ENCODE results near the gene SNX3. TPM values are rescaled to one million over a fixed set of nuclear protein-coding genes. Genes with fewer than 3 reads are reported as not detected.

Gene SNX3
- total RNA-seq, 4 donors from 2014 or later: 80.9 to 97.4 (median 96.6) TPM

DNA sequence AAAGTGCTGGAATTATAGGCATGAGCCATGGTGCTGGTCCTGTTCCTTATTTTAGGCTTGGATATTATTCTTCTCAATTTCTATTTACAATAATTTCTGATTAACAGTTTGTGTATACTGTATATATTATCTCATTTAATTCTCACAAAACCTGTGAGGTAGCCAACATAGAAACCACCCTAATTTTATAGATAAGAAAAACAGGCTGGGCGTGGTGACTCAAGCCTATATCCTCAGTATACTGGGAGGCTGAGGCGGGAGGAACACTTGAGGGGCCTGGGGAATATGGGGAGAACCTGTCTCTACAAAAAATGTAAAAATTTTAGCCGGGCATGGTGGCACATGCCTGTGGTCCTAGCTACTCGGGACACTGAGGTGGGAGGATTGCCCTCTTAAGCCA lies 30.3 kb upstream of the SNX3 start:
- H3K27ac ChIP-seq: no peak overlapping the region
- H3K36me3 ChIP-seq: no peaks in the 10 kb centered on the region
- no peak for DNase-seq (ENCODE audit: low spot score in 2 of 2)
- TF ChIP-seq POLR2A (IDR thresholded peaks at IDR 0.05) (no peak), POLR2AphosphoS5 (IDR thresholded peaks at IDR 0.05) (no peak), EP300 (IDR thresholded peaks at IDR 0.05) (no peak)
- TF ChIP-seq, protein P1, sequence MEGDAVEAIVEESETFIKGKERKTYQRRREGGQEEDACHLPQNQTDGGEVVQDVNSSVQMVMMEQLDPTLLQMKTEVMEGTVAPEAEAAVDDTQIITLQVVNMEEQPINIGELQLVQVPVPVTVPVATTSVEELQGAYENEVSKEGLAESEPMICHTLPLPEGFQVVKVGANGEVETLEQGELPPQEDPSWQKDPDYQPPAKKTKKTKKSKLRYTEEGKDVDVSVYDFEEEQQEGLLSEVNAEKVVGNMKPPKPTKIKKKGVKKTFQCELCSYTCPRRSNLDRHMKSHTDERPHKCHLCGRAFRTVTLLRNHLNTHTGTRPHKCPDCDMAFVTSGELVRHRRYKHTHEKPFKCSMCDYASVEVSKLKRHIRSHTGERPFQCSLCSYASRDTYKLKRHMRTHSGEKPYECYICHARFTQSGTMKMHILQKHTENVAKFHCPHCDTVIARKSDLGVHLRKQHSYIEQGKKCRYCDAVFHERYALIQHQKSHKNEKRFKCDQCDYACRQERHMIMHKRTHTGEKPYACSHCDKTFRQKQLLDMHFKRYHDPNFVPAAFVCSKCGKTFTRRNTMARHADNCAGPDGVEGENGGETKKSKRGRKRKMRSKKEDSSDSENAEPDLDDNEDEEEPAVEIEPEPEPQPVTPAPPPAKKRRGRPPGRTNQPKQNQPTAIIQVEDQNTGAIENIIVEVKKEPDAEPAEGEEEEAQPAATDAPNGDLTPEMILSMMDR (IDR thresholded peaks at IDR 0.05): no peak
- WGBS: 87% methylated on average over 4 of the region's 4 CpGs
- H3K27me3 ChIP-seq: no peaks in the 10 kb centered on the region
- peaks cover 8% of the 10 kb centered on the region for H3K4me1 ChIP-seq
- no peaks in the 10 kb centered on the region for H3K9me3 ChIP-seq
- no peak overlapping the region for H3K4me3 ChIP-seq

DNA sequence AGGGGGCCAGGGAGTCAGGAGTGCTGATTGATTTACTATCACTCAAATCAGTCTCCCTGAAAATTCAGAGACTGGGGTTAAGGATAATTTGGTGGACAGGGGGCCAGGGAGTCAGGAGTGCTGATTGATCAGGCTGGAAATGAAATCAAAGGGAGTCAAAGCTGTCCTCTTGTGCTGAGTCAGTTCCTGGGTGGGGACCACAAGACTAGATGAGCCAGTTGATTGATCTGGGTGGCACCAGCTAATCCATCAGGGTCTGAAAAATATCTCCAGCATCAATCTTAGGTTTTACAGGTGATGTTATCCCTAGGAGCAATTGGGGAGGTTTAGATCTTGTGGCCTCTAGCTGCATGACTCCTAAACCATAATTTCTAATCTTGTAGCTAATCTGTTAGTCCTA lies 27.9 kb upstream of the SNX3 start:
- Histone ChIP-seq H3K36me3 (no peaks in the 10 kb centered on the region), H3K4me1 (no peaks in the 10 kb centered on the region), H3K4me3 (no peak overlapping the region), H3K27me3 (no peaks in the 10 kb centered on the region), H3K9me3 (no peaks in the 10 kb centered on the region), H3K27ac (no peak overlapping the region)
- no peak for TF ChIP-seq POLR2AphosphoS5 (IDR thresholded peaks at IDR 0.05)
- no peak for TF ChIP-seq EP300 (IDR thresholded peaks at IDR 0.05)
- no peak for TF ChIP-seq POLR2A (IDR thresholded peaks at IDR 0.05)
- TF ChIP-seq, protein P1 (IDR thresholded peaks at IDR 0.05): no peak
- no peak for DNase-seq (ENCODE audit: low spot score in 2 of 2)

DNA sequence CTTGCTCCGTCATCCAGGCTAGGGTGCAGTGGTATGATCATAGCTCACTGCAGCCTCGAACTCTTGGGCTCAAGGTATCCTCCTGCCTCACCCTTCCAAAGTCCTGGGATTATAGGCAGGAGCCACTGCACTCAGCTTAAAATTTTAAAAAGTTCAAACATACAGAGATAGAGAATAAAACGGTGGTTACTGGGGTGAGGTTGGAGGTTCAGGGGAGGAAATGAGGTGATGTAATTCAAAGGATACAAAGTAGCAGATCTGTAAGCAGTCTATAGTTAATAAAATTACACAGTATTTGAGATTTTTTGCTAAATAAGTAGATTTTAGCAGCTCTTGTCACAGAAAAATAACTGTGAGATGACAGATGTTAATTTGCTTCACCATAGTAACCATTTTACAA lies 26.5 kb upstream of the SNX3 start:
- Histone ChIP-seq H3K4me3 (no peak overlapping the region), H3K9me3 (no peaks in the 10 kb centered on the region), H3K36me3 (no peaks in the 10 kb centered on the region), H3K27me3 (no peaks in the 10 kb centered on the region), H3K4me1 (no peaks in the 10 kb centered on the region), H3K27ac (no peak overlapping the region)
- no peak for TF ChIP-seq POLR2A (IDR thresholded peaks at IDR 0.05)
- TF ChIP-seq EP300 (IDR thresholded peaks at IDR 0.05): no peak
- TF ChIP-seq POLR2AphosphoS5 (IDR thresholded peaks at IDR 0.05): no peak
- TF ChIP-seq, protein P1 (IDR thresholded peaks at IDR 0.05): no peak
- no peak for DNase-seq (ENCODE audit: low spot score in 2 of 2)
- WGBS: 82% methylated on average over 3 of the region's 3 CpGs

DNA sequence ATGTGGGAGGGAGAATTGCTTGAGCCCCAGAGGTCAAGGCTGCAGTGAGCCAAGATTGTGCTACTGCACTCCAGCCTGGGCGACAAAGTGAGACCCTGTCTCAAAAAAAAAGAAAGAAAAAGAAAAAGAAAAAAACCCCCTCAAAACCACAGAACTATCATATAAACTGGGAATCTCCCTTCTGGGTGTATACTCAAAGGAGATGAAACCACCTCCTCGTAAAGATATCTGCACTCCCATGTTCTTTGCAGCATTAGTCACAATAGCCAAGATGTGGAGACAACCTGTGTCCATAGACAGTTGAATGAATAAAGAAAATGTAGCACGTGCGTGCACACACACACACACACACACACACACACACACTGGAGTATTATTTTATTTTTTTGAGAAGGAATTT lies 25.5 kb upstream of the SNX3 start:
- no peaks in the 10 kb centered on the region for H3K4me1 ChIP-seq
- WGBS: 84% methylated on average over 4 of the region's 4 CpGs

DNA sequence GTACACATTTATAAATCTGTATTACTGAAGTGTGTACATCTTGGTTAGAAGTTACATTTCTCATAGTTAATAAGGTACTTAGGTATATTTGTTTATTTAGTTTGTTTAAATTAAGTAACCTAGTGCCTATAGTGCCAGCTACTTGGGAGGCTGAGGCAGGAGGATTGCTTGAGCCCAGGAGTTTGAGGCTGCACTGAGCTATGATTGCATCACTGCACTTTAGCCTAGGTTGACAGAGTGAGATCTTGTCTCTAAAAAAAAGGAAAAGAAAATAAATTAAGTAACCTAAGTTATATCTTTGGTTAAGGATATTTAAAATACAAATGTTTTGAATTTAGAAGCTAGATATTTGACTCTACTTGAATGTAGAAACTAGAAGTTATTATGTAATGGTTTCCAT lies 24.5 kb upstream of the SNX3 start:
- no peak for DNase-seq (ENCODE audit: low spot score in 2 of 2)
- H3K36me3 ChIP-seq: no peaks in the 10 kb centered on the region
- no peaks in the 10 kb centered on the region for H3K27me3 ChIP-seq
- no peak overlapping the region for H3K27ac ChIP-seq
- TF ChIP-seq EP300 (IDR thresholded peaks at IDR 0.05) (no peak), POLR2AphosphoS5 (IDR thresholded peaks at IDR 0.05) (no peak), POLR2A (IDR thresholded peaks at IDR 0.05) (no peak)
- TF ChIP-seq, protein P1 (IDR thresholded peaks at IDR 0.05): no peak
- no peak overlapping the region for H3K4me3 ChIP-seq
- H3K9me3 ChIP-seq: no peaks in the 10 kb centered on the region
- no peaks in the 10 kb centered on the region for H3K4me1 ChIP-seq

More for the DNA sequence above, 25.5 kb upstream of the SNX3 start:
- DNase-seq (ENCODE audit: low spot score in 2 of 2): no peak
- H3K4me3 ChIP-seq: no peak overlapping the region
- TF ChIP-seq POLR2AphosphoS5 (IDR thresholded peaks at IDR 0.05) (no peak), POLR2A (IDR thresholded peaks at IDR 0.05) (no peak), EP300 (IDR thresholded peaks at IDR 0.05) (no peak)
- TF ChIP-seq, protein P1 (IDR thresholded peaks at IDR 0.05): no peak
- H3K27ac ChIP-seq: no peak overlapping the region
- no peaks in the 10 kb centered on the region for H3K9me3 ChIP-seq
- H3K36me3 ChIP-seq: no peaks in the 10 kb centered on the region
- no peaks in the 10 kb centered on the region for H3K27me3 ChIP-seq

Data from suprapubic skin (tissue), 4 donors.